Suprapubic skin (tissue), 4 donors: ENCODE measurements around the gene KRTAP4-5. TPM values are rescaled to one million over a fixed set of nuclear protein-coding genes. Genes with fewer than 3 reads are reported as not detected.
"Not testable (repeated sequence)": the region's sequence is repeated elsewhere in the genome, so short reads cannot be mapped to it uniquely, and the experiment has no call there.

Source experiments
- DNase-seq, 2 donors: peaks; one replicate each; pipeline ENCODE4 v3.0.0-alpha.2; 2019; ENCODE audit warnings: low spot score in 2 of 2
- H3K27ac ChIP-seq: fragments of 200-600 bp; sonication (generic); one replicate; pipeline ENCODE4 v1.5.1; 2019
- H3K27me3 ChIP-seq: fragments of 200-600 bp; sonication (generic); one replicate; pipeline ENCODE4 v1.5.1; 2019
- H3K36me3 ChIP-seq: fragments of 200-600 bp; sonication (generic); one replicate; pipeline ENCODE4 v1.5.1; 2019
- H3K4me1 ChIP-seq: fragments of 200-600 bp; sonication (generic); one replicate; pipeline ENCODE4 v1.5.1; 2019
- H3K4me3 ChIP-seq: fragments of 200-600 bp; sonication (generic); one replicate; pipeline ENCODE4 v1.5.1; 2019; ENCODE audit warnings: mild to moderate bottlenecking
- H3K9me3 ChIP-seq: fragments of 200-600 bp; sonication (generic); one replicate; pipeline ENCODE4 v1.5.1; 2019
- CTCF ChIP-seq, 2 donors: fragments of 200-600 bp in 1 of 2; fragments of 450-650 bp in 1 of 2; sonication (generic) in 1 of 2; IDR thresholded peaks; one replicate each; pipeline ENCODE4 v1.5.1; 2016 to 2019; ENCODE audit warnings: antibody characterized with exemption in 2 of 2, mild to moderate bottlenecking in 1 of 2, moderate library complexity in 1 of 2
- EP300 ChIP-seq: sonication (generic); formaldehyde crosslinking; IDR thresholded peaks from one replicate; pipeline ENCODE4 v1.6.1; 2017; ENCODE audit warnings: antibody characterized with exemption
- POLR2A ChIP-seq, 2 donors: fragments of 450-650 bp; IDR thresholded peaks; one replicate each; pipeline ENCODE4 v1.6.1; 2017; ENCODE audit warnings: antibody characterized with exemption in 2 of 2, mild to moderate bottlenecking in 2 of 2, moderate library complexity in 2 of 2
- POLR2AphosphoS5 ChIP-seq, 3 donors: sonication (generic); formaldehyde crosslinking; IDR thresholded peaks; one replicate each; pipeline ENCODE4 v1.6.1; 2017; ENCODE audit warnings: antibody characterized with exemption in 3 of 3
- WGBS: methylation state at CpG from one replicate; pipeline ENCODE4 v1.1.5; 2018; 5-methylcytosine and 5-hydroxymethylcytosine counted together
- total RNA-seq, 4 donors: library from RNA; depleted of rRNA; stranded (reverse); fragments of >200 nt; gene quantifications; one replicate each; pipeline ENCODE4 v1.1.0, GENCODE V29; 2016

KRTAP4-5 gene
- total RNA-seq, 4 donors from 2014 or later, result 1.1 to 19.2 (median 2.2) TPM; not detected in 1

- 34% methylated on average over 1 of the region's 1 CpG for WGBS
- Histone ChIP-seq H3K4me1 (no peaks in the 10 kb centered on the region), H3K9me3 (no peaks in the 10 kb centered on the region), H3K36me3 (no peaks in the 10 kb centered on the region), H3K27ac (no peak overlapping the region), H3K4me3 (no peak overlapping the region), H3K27me3 (no peaks in the 10 kb centered on the region)
- DNase-seq, result no peak
- TF ChIP-seq EP300 (no peak), POLR2AphosphoS5 (IDR thresholded peaks at IDR 0.05) (no peak), POLR2A (IDR thresholded peaks at IDR 0.05) (no peak)
Measured at GRCh38 chr17:41127371-41127770, 22.3 kb downstream of the KRTAP4-5 start.

GRCh38 chr17:41126412-41126811, 23.2 kb downstream of the KRTAP4-5 start:
- Histone ChIP-seq H3K4me3 (no peak overlapping the region), H3K9me3 (no peaks in the 10 kb centered on the region), H3K36me3 (no peaks in the 10 kb centered on the region), H3K27me3 (no peaks in the 10 kb centered on the region), H3K27ac (no peak overlapping the region), H3K4me1 (no peaks in the 10 kb centered on the region)
- 87% methylated on average over 3 of the region's 3 CpGs for WGBS
- no peak for DNase-seq
- TF ChIP-seq EP300 (no peak), POLR2A (IDR thresholded peaks at IDR 0.05) (no peak), POLR2AphosphoS5 (IDR thresholded peaks at IDR 0.05) (no peak), CTCF (IDR thresholded peaks at IDR 0.05) (no peak)

- H3K9me3 ChIP-seq, result no peaks in the 10 kb centered on the region
- 98% methylated on average over 2 of the region's 2 CpGs for WGBS
- TF ChIP-seq POLR2AphosphoS5 (IDR thresholded peaks at IDR 0.05) (no peak), POLR2A (IDR thresholded peaks at IDR 0.05) (no peak), EP300 (no peak)
Measured at GRCh38 chr17:41125064-41125463, 24.6 kb downstream of the KRTAP4-5 start.

GRCh38 chr17:41123991-41124371, 25.6 kb downstream of the KRTAP4-5 start, which contains the start of gene KRTAP4-12:
TSS of gene KRTAP4-12 (minus strand) at chr17:41124182. CDS start at chr17:41124122, 60 bp downstream.
- not testable (repeated sequence) for H3K27ac ChIP-seq, DNase-seq, H3K27me3 ChIP-seq, H3K36me3 ChIP-seq, H3K4me1 ChIP-seq, H3K4me3 ChIP-seq, H3K9me3 ChIP-seq
- WGBS, result 100% methylated on average over 1 of the region's 3 CpGs

More at GRCh38 chr17:41125064-41125463, 24.6 kb downstream of the KRTAP4-5 start:
- no peak for DNase-seq
- no peaks in the 10 kb centered on the region for H3K4me1 ChIP-seq
- H3K27ac ChIP-seq, result no peak overlapping the region
- H3K4me3 ChIP-seq, result no peak overlapping the region
- H3K36me3 ChIP-seq, result no peaks in the 10 kb centered on the region
- no peaks in the 10 kb centered on the region for H3K27me3 ChIP-seq

DNA sequence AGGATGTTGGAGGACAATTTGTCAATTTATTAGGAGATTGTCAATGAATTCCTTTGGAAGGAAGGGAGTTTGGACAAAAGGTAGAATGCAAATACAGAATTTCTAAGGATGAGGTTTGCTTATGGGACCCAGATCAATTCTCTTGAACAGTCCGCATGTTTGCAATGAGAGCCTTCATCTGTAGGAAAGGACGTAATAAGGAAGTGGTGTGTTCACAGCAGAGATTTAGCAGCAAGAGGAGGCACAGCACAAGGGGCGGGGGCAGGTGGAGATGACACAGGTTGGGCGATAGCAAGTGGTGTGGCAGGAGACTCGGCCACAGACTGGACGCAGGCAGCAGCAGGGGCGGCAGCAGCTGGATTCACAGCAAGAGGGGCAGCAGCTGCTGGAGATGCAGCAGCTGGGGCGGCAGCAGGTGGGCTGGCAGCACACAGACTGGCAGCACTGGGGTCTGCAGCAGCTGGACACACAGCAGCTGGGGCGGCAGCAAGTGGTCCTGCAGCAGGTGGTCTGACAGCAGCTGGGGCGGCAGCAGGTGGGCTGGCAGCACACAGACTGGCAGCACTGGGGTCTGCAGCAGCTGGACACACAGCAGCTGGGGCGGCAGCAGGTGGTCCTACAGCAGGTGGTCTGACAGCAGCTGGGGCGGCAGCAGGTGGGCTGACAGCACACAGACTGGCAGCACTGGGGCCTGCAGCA, 26.2 kb downstream of the KRTAP4-5 start:
- not testable (repeated sequence) for DNase-seq, H3K4me3 ChIP-seq

DNA sequence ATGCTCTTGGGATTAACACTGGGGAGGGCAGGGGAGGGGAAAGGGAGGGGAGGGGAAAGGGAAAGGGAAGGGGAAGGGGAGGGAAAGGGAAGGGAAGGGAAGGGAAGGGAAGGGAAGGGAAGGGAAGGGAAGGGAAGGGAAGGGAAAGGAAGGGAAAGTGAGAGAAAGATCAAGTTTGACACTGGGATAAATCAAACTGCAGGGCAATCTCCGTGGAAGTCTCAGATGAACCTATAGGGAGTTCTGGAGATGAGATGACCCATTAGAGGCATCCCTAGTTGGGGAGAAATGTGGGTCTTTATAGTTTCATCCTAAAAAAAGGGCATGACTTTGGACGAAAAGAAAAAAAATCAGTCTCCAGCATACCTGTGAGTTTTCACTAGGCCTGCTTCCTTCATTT, 27.9 kb downstream of the KRTAP4-5 start:
- no peaks in the 10 kb centered on the region for H3K4me1 ChIP-seq
- WGBS, result 88% methylated on average over 2 of the region's 2 CpGs
- peaks cover 5% of the 10 kb centered on the region for H3K27me3 ChIP-seq
- H3K9me3 ChIP-seq, result no peaks in the 10 kb centered on the region
- no peak for DNase-seq
- no peak overlapping the region for H3K27ac ChIP-seq
- no peak for TF ChIP-seq POLR2A (IDR thresholded peaks at IDR 0.05)
- TF ChIP-seq EP300, result no peak
- no peak for TF ChIP-seq POLR2AphosphoS5 (IDR thresholded peaks at IDR 0.05)
- no peak for TF ChIP-seq CTCF (IDR thresholded peaks at IDR 0.05)
- H3K4me3 ChIP-seq, result no peak overlapping the region
- no peaks in the 10 kb centered on the region for H3K36me3 ChIP-seq

More for the DNA sequence above, 26.2 kb downstream of the KRTAP4-5 start:
- 86% methylated on average over 10 of the region's 12 CpGs for WGBS
- H3K36me3 ChIP-seq, H3K27me3 ChIP-seq, H3K4me1 ChIP-seq, H3K27ac ChIP-seq, H3K9me3 ChIP-seq: not testable (repeated sequence)

- not testable (repeated sequence) for H3K4me3 ChIP-seq, H3K36me3 ChIP-seq, H3K4me1 ChIP-seq, H3K27me3 ChIP-seq, DNase-seq, H3K9me3 ChIP-seq, H3K27ac ChIP-seq
- 64% methylated on average over 11 of the region's 11 CpGs for WGBS
Measured at GRCh38 chr17:41119696-41120690, 29.6 kb downstream of the KRTAP4-5 start.
